Measurements from ENCODE around the gene SC5D.

The SC5D gene

DNA sequence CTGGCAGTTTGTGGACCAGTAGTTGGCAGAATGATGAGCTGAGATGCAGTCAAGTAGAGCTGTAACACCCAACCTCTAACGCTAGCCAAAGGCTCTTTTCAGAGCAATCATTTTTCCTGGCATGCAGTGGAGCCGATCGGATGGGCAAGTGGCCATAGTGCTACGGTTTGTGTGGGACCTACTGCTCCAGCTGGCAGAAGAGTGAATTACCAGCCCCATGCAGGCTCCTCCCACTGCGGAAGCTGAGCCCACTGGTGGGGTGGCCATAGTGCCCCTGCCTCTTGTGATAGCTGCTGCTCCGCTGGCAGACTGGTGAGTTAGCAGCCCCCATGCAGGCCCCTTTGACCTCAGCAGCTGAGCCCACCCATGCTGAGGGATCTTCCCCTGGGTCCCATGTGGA is 27.0 kb upstream of the SC5D start:
- TF ChIP-seq, protein P1, sequence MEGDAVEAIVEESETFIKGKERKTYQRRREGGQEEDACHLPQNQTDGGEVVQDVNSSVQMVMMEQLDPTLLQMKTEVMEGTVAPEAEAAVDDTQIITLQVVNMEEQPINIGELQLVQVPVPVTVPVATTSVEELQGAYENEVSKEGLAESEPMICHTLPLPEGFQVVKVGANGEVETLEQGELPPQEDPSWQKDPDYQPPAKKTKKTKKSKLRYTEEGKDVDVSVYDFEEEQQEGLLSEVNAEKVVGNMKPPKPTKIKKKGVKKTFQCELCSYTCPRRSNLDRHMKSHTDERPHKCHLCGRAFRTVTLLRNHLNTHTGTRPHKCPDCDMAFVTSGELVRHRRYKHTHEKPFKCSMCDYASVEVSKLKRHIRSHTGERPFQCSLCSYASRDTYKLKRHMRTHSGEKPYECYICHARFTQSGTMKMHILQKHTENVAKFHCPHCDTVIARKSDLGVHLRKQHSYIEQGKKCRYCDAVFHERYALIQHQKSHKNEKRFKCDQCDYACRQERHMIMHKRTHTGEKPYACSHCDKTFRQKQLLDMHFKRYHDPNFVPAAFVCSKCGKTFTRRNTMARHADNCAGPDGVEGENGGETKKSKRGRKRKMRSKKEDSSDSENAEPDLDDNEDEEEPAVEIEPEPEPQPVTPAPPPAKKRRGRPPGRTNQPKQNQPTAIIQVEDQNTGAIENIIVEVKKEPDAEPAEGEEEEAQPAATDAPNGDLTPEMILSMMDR (IDR thresholded peaks at IDR 0.05; ENCODE audit: control insufficient read depth, insufficient read depth, low read depth, low read length, missing control alignments), result no peak
- DNase-seq (ENCODE audit: low read depth), result no peak
- no peak overlapping the region for H3K4me3 ChIP-seq (ENCODE audit: control insufficient read depth, low read depth, low read length)

DNA sequence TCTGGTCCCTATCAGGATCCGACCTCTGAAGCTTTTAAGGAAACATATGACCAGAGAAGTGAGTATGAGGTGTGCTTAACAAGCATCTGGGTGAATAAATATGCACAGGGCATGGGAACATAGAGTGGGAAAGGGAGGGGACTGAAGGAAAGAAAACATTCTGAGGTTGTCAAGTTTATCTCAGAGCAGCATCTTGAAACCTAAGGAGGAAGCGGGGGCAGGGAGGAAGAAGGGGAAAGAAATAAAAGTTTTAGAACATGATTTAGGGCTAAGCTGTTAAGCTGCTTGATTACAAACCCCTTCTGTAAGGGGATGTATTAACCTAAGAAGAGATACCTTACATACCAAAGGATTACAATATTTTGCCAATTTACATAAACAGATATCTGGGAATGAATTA is 24.0 kb upstream of the SC5D start:
- TF ChIP-seq, protein P1 (IDR thresholded peaks at IDR 0.05; ENCODE audit: control insufficient read depth, insufficient read depth, low read depth, low read length, missing control alignments), result no peak
- DNase-seq (ENCODE audit: low read depth), result no peak
- H3K4me3 ChIP-seq (ENCODE audit: control insufficient read depth, low read depth, low read length), result no peak overlapping the region

DNA sequence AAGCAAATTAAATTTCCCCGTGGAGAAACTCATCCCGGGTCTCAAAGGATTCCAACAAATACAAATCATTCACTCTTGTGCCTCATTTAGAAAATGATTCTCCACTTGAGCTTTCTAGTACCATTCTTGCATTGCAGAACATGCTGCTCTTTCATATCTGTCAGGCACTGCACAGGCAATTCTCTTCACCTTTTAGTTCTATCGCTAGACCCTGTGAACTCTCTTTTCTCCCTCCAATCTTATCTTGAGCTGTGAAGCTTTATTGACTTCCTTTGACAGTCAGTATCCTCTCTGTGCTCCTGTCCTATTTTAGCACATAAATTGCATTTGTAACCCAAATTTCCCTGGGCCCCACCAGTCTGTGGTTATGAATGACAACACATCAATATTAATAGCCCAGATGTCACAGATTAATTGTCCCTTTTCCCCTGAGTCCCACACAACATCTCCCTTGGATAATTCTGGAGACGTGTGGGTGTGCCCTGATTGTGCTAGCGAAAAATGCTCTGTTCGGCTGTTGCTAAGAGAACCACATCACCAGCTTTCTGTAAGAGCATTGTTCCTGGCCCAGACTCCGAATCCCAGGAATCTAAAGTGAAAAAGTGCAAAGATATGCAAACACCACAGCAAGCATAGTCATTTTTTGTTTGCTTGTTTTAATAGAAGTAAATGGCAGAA is 22.4 kb upstream of the SC5D start:
- no peak overlapping the region for H3K4me3 ChIP-seq (ENCODE audit: control insufficient read depth, low read depth, low read length)
- no peak for DNase-seq (ENCODE audit: low read depth)
- TF ChIP-seq, protein P1 (IDR thresholded peaks at IDR 0.05; ENCODE audit: control insufficient read depth, insufficient read depth, low read depth, low read length, missing control alignments), result no peak

DNA sequence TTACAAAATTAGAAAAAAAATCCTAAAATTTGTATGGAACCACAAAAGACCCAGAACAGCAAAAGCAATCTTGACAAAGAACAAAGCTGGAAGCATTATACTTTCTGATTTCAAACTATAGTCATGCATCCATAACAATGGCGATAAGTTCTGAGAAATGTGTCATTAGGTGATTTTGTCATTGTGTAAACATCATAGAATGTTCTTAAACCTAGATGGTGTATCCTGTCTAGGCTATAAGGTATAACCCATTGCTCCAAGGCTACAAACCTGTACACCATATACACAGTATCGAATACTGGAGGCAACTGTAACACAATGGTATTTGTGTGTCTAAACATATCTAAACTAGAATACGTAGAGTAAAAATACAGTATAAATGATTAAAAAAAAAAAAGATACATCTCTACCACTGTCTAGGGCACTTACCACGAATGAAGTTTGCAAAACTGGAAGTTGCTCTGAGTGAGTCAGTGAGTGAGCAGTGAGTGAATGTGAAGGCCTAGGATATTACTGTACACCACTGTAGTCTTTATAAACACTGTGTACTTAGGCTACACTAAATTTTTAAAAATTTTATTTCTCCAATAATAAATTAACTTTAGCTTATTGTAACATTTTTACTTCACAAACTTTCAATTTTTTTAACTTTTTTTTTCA is 18.1 kb upstream of the SC5D start:
- TF ChIP-seq, protein P1 (IDR thresholded peaks at IDR 0.05; ENCODE audit: control insufficient read depth, insufficient read depth, low read depth, low read length, missing control alignments), result no peak
- no peak for DNase-seq (ENCODE audit: low read depth)
- no peak overlapping the region for H3K4me3 ChIP-seq (ENCODE audit: control insufficient read depth, low read depth, low read length)

DNA sequence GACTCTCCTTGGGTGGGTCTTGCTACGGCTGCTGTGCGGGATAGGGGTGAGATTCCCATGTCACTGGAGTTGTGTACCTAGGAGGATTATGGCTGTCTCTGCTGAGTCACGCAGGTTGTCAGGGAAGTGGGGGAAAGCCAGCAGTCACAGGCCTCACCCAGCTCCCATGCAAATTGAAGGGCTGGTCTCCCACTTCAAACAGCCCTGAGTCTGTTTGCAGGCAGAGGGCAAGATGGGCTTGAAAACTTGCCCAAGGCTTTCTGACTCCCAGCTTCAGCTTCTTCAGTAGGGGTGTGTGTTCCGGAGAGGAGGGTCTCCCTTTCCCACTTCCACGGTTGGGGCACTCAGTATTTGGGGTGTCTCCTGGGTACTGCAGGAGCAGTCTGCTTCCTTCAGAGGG is 10.9 kb upstream of the SC5D start:
- DNase-seq (ENCODE audit: low read depth), result no peak
- TF ChIP-seq, protein P1 (IDR thresholded peaks at IDR 0.05; ENCODE audit: control insufficient read depth, insufficient read depth, low read depth, low read length, missing control alignments), result no peak
- H3K4me3 ChIP-seq (ENCODE audit: control insufficient read depth, low read depth, low read length), result no peak overlapping the region

DNA sequence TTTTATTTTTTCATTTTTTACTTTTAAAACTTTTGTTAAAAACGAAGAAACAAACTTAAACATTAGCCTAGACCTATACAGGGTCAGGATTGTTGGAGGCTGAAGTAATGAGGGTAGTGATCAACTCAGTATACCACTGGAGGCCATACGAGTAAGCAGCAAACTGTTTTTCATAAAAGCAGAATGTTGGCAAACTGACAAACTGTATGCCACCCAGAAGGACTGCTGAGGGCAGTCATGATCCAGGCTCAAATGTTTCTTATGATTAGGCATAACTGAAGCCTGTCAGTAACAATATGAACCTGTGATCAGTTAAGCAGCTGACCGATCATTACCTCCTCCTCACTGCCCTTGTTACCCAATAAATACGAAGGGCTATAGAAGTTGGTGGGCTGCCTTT is 10.2 kb upstream of the SC5D start:
- DNase-seq (ENCODE audit: low read depth), result no peak
- TF ChIP-seq, protein P1 (IDR thresholded peaks at IDR 0.05; ENCODE audit: control insufficient read depth, insufficient read depth, low read depth, low read length, missing control alignments), result no peak
- H3K4me3 ChIP-seq (ENCODE audit: control insufficient read depth, low read depth, low read length), result no peak overlapping the region
